HEK293T (cell line): ENCODE measurements around the gene DBN1.

ENCODE experiments used
- BHLHE40 ChIP-seq: fragments of 450-650 bp; IDR thresholded peaks from 2 replicates; pipeline ENCODE4 v1.6.1; 2016; ENCODE audit warnings: mild to moderate bottlenecking, moderate library complexity, borderline replicate concordance
- FOXK2 ChIP-seq: fragments of 450-650 bp; IDR thresholded peaks from 2 replicates; pipeline ENCODE4 v1.6.1; 2016; ENCODE audit warnings: mild to moderate bottlenecking
- FOXM1 ChIP-seq: fragments of 450-650 bp; IDR thresholded peaks from 2 replicates; pipeline ENCODE4 v1.6.1; 2017; ENCODE audit warnings: mild to moderate bottlenecking, borderline replicate concordance

DNA sequence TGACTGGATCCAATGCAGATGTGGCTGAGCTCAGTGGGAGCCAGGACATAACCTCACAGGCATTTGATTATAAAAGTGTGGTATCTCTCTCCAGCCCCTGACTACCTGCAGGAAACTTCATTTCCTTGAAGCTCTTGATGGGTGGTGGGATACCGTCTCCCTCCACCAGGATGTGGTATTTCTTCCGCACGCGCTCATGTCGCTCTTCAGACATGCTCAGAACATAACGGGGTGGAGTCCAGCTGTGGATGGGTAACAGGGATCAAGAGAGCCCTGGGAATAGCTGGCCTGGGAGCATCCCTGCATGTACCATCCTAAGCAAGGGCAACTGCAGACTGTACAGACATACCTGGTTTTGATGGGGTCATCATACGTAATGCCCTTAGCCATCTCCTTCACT lies 42.1 kb upstream of the DBN1 start:
- TF ChIP-seq BHLHE40 (no peak), FOXK2 (no peak), FOXM1 (no peak)
